SK-N-MC (cell line): Measurements from ENCODE around the gene TXLNG.

Experiments used
- EZH2 ChIP-seq: fragments of 200-600 bp; sonication (generic); IDR thresholded peaks from one replicate; pipeline ENCODE4 v1.6.1; 2017; ENCODE audit warnings: antibody characterized with exemption
- FOXP2 ChIP-seq: optimal IDR thresholded peaks from 2 replicates; pipeline ENCODE3; 2011; ENCODE audit warnings: mild to moderate bottlenecking, moderate library complexity; ENCODE audit not compliant: insufficient read depth; ENCODE audit errors: extremely low read length, control extremely low read depth
- POLR2AphosphoS5 ChIP-seq: IDR thresholded peaks from 2 replicates; pipeline ENCODE4 v1.6.1; 2012; ENCODE audit warnings: mild to moderate bottlenecking, low read depth, low read length, borderline replicate concordance

GRCh38 chrX:16785247-16786138 is 773 bp upstream of the TXLNG start:
- TF ChIP-seq POLR2AphosphoS5, result no peak
- no peak for TF ChIP-seq EZH2
- no peak for TF ChIP-seq FOXP2
